ENCODE measurements around the gene YBX1.
"Not testable (repeated sequence)": the region's sequence is repeated elsewhere in the genome, so short reads cannot be mapped to it uniquely, and the experiment has no call there.

Gene YBX1

DNA sequence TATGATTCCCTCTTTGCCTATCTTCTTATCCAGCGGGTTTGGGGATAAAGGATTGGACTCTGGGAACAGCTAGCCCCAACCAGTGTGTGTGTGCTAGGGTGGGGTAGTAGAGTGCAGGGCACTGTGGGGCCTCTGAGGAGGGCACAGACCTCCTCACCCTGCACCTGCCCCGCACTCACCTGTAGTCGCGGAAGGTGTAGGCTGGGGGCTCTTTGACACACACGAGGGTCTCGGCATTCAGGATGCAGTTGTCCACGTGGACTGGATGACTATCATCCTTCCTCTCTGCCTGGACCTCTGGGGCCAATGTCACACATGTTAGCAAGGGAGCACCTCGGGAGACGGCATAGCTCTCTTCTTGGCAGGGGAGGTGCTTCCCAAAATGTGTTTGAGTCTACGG, 65.8 kb downstream of the YBX1 start:
- DNase-seq (ENCODE audit: low read depth in 4 of 4, low spot score in 1 of 4): no peak

DNA sequence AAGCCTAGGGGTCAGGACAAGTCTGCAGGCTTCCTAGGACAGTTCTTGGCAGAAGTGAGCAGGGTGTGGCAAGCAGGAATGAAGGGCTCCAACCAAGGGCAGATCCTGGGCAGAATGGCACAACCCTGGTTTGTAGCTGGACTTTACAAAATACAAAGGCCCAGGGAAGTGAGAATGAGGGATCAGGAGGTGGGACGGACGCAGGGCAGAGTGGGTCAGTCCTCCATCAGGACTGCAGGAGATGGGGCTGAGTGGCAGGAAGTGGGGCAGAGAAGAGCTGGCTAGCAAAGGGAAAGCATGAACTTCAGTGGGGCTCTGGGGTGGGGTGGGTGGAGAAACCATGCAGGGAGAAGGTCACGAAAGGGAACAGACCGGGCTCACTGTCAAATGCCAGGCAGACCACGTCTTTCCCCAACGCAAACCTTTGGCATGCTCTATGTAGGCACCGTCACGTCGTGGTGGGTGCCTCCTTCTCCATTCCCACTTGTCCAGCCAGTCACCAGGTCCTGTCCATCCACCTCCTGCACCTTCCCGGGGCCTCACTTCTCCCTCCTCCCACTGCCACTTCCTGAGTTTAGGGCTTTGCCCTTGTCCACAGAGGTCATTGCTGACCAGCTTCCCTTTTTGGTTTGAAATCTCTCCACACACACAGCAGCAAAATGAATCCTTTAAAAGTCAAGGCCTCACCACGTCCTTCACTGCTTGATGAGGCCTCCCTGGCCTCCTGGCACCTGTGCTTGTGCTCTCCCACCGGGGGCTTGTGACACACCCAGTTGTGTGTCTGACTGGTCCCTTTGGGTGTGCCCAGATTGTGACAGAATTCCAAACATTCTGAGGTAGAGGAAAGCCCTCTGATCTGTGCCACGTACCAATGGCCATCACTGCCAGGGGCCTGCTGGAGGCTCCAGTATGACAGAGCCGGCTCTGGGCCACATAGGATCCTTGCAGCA, 66.5 kb downstream of the YBX1 start:
- DNase-seq (ENCODE audit: low read depth in 4 of 4, low spot score in 1 of 4): no peak

DNA sequence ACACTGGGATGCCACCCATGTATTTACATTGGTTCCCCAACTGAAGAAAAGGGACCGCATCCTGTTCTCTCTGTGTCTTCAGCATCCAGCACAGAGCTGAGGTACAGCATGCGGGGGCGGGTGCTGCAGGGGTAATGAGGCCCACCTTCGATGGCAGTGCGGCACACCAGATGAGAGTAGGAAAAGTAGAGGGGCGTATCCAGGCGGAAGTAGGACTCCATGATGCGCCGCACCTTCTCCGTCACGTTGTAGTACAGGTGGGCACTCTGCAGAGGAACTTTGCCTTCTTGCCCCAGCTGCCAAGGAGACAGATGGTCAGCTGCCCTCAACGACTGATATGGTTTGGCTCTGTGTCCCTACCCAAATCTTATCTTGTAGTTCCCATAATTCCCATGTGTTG, 67.8 kb downstream of the YBX1 start:
- DNase-seq (ENCODE audit: low read depth in 4 of 4, low spot score in 1 of 4): no peak

DNA sequence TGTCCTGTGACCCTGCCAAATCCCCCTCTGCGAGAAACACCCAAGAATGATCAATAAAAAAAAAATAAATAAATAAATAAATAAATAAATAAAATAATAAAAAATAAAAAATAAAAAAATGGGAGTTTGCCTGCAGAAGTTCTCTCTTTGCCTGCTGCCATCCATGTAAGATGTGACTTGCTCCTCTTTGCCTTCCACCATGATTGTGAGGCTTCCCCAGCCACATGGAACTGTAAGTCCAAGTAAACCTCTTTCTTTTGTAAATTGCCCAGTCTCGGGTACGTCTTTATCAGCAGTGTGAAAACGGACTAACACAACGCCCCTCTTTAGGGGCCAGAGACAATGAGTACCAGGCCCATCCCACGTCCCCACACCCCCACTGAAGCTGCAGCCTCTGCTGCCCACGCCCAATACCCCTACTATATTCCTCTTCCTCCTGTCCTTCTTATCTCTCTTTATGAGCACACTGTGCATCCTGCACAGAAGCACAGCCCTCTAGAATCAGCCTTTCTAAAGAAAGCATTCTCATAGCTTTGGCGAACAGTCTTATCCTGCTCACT, 69.4 kb downstream of the YBX1 start:
- not testable (repeated sequence) for DNase-seq (ENCODE audit: low read depth in 4 of 4, low spot score in 1 of 4)

DNA sequence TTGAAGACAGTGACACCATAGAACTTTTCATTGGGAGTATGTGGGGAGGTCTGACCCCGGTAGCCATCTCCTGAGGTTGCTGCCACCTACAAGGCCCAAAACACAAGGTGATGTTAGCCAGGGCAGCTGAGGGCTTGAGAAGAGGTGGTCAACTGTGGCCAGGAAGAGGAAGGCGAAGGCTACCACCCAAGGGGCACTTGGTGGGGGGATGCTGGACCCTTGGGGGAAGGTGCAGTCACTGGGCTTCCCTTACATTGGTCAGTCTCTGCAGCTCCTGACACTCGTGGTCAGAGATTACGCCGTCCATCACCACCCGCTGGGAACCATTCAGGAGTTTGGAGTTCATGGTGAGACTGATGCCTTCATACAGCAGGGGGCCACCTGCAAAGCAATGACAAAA, 70.1 kb downstream of the YBX1 start:
- no peak for DNase-seq (ENCODE audit: low read depth in 4 of 4, low spot score in 1 of 4)

DNA sequence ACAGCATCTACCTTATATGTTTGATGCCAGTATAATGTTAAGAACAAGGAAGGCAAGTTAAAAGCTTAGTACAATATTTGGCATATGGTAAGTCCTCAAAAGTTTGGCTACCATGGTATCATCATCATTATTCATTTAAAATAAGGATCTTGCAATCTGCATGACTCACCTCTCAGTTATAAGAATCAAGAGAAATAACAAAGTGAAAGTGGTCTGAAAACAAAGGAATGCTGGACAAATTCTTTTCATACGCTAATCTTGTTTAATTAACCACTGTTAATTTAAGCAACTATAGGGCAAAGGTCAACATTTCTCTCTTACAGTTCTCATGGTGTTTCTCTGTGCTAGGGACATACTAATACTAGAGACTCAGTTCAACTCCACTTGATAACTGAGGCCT, 70.9 kb downstream of the YBX1 start:
- DNase-seq (ENCODE audit: low read depth in 4 of 4, low spot score in 1 of 4): no peak

All from stimulated activated CD4-positive, alpha-beta T cell treated with anti-CD3 and anti-CD28 coated beads, Interleukin-1b, Interleukin-23, amount 100 ng/mL, for 24 hours (primary cell).